Femur (tissue), 1 donor: ENCODE data around the gene SFXN2.
"Not testable (repeated sequence)": the region's sequence is repeated elsewhere in the genome, so short reads cannot be mapped to it uniquely, and the experiment has no call there.

Experiments
- DNase-seq: peaks from one replicate; pipeline ENCODE4 v3.0.0-alpha.2; 2017

The SFXN2 gene

GRCh38 chr10:102723989-102724388 is 9.6 kb downstream of the SFXN2 start:
- no peak for DNase-seq

- no peak for DNase-seq
These were observed 11.8 kb downstream of the SFXN2 start for GRCh38 chr10:102726274-102726673.

GRCh38 chr10:102727037-102727818 is 12.8 kb downstream of the SFXN2 start:
- no peak for DNase-seq

DNA sequence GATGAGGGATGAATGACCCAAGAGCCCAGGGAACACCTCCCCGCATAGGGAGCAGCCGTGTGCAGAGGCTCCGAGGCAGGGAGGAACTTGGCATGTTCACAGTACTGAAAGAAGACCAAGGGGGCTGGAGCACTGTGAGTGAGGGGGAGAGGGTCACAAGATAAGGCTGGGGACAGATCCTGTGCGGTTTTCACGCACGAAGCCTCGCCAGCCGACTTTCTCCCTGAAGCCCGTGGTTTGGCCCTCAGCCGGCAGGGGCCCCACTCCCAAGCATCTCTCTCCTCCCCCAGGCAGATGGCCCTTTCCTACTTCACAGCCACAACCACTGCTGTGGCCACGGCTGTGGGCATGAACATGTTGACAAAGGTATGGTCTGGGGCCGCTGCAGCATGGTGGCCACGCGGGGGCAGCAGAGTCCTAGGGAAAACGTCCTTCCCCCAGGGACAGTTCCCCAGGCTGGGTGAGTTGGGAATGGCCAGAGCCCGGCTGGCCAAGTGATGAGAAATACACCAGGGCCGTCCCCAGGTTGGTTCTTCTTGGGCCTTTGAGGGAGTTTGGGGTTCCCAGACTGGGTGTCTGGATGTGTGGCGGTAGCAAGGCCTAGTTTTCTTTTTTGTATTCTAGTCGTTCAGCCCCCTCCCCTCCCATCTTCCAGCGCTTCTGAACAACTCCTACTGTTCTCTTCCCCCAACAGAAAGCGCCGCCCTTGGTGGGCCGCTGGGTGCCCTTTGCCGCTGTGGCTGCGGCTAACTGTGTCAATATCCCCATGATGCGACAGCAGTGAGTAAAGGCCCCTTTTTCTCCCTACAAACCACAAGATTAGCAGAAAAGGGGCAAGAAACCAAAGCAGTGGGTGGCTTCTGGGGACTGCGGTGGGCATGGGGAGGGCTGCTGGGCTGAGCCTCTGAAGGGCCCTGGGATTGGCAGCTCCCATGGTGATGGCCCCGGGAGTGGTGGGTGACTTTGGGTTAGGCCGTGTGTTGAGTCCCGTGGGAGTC is 14.9 kb downstream of the SFXN2 start:
- DNase-seq, result peak; percentile 89

GRCh38 chr10:102731222-102731800 is 16.9 kb downstream of the SFXN2 start:
- DNase-seq, result no peak

DNA sequence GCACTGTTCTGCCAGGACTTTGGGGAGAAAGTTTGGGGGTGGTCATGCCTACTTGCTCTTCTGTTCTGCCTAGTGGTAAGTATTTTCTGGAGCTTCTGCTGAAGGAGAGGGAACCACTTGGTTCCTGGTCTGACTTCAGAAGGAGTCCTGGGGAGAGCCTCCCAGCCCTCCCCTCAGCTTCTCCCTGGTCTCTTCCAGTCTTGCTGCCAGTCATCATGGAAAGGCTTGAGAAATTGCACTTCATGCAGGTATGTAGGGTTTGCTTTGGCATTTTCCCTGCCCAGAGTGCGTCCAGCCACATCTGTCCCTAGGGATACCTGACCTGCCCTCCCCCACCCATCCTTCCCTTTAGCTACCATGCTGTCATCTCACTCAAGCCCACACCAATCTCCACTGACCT is 18.2 kb downstream of the SFXN2 start:
- no peak for DNase-seq

DNA sequence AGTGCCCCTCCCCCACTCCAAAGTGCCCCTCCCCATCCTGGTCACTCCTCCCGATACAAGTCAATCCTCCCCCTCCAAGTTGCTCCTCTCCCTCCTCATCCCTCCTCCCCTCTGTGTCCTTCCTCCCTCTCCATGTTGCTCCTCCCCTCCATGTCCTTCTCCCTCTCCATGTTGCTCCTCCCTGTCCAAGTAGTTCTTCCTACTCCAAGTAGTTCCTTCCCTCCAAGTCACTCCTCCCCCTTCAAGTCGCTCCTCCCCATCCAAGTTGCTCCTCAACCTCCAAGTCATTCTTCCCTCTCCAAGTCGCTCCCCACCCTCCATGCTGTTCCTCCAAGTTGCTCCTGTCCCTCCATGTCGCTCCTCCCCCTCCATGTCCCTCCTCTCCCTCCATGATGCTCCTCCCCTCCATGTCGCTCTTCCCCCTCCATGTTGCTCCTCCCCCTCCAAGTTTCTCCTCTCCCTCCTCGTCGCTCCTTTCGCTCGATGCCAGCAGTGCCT is 20.7 kb downstream of the SFXN2 start:
- DNase-seq, result no peak

DNA sequence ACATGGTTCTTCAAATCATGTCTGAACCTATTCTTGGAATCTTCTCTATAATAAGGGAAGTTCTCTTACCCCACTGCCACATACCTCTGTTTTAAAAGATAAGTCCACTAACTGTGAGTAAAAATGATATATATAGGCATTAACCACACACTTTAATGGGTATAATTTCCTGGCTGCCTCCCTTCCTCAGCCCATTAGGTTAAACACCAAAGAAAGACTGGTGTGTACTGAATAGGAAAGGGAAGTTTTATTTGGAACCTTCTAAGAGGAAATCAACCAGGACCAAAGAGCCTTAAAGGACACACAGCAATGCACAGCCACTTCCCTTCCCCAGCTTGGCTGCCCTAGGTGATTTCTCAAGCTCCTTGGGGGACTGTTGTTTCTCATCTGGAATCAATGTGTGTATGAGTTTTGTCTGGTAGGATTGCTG is 24.3 kb downstream of the SFXN2 start:
- DNase-seq, result no peak

DNA sequence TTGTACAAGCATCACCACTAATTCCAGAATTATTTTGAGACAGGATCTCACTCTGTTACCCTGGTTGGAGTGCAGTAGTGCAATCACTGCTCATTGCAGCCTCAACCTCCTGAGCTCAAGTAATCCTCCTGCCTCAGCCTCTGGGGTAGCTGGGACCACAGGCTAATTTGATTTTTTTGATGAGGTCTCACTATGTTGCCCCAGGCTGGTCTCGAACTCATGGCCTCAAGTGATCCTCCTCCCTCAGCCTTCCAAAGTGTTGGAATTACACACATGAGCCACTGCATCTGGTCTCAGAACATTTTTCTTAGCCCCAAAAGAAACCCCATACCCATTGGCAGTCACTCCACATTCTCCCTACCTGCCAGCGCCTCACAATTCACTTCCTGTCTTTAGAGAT is 25.8 kb downstream of the SFXN2 start:
- no peak for DNase-seq

DNA sequence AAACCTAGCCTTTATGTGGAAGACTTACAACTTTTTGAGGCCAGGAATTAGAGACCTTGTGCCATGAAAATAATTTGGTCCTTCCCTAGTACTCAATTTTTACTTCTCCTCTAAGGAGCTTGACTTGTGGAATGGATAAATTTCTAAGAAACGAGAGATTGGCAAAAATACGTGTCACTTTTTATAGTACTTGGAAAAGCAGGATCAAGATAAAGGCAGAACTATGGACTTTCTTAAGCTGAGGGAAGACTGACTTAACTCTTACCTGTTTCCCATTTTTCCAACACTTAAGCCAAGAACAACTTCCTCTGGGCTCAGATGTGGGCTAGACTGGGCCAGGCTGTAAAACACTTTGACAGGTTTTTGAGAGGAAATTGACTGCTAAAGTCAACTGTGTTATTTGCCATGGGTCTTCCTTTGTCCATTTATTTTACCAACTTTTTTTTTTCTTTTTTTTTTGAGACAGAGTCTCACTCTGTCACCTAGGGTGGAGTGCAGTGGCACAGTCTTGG is 27.3 kb downstream of the SFXN2 start:
- peak; percentile 50 for DNase-seq

- DNase-seq, result not testable (repeated sequence)
These were observed 27.9 kb downstream of the SFXN2 start for GRCh38 chr10:102742313-102742712.

DNA sequence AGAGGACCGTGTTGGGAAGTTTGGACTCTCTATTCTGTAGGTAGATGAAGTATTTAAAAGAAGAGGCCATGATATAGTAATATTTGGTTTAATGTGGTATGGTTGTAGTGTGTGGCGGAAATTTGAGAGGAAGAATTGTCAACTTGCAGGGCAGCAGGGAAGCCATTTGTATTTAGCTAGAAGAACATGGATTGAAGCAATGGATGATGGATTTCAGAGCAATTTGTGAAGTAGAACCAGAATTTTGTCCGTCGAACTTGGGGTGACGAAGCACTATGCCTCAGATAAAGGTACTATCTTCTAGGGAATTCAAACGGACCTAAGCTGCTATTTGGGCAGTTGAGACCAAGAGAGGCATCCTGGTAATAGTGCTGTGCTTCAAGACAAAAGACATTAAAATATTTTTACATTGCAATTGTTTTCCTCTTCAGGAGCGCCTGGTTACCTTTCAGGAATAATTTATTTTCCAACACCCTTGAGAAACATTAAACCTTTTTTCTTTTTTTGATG is 28.7 kb downstream of the SFXN2 start:
- DNase-seq, result no peak

DNA sequence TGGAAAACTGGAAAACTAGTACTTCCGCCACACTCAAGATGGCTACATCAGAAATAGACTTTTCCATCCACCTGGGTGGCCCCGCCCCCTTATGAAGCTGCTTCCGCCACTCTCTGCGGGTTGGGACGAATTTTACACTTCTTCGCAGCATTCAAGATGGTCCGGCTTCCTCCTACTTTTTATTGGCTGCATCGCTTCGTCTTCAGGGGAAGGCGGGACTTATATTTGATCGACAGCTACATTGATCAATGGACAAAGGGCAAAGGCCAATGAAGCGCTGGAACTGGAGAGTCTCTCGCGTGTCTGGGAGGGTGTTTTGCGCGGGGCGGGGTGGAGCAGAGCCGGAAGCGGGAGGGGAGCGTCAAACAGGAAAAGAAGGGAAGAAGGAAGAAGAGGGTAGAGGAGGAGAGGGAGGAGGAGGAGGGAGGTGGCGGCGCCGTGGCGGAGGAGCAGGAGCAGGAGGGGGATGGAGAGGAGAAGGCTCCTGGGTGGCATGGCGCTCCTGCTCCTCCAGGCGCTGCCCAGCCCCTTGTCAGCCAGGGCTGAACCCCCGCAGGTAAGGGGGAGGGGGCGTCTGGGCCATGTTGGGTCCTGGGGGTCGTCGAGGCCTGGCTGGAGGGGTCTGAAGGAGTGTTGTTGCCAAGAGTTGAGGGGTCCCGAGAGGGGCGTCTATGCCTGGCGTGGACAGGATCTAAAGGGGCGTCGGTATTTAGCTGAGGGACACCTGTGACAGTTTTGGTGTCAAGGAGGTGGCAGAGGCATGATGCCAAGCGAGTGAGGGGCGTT is 29.3 kb downstream of the SFXN2 start, which contains the start of gene WBP1L:
Gene WBP1L (plus strand): TSS at position 361 of the 786 bp plus-strand sequence. CDS start 106 bp downstream, at position 467.
- peak; percentile 99 for DNase-seq

GRCh38 chr10:102744374-102745051 is 30.1 kb downstream of the SFXN2 start:
- no peak for DNase-seq

GRCh38 chr10:102745157-102745556 is 30.7 kb downstream of the SFXN2 start:
- no peak for DNase-seq

DNA sequence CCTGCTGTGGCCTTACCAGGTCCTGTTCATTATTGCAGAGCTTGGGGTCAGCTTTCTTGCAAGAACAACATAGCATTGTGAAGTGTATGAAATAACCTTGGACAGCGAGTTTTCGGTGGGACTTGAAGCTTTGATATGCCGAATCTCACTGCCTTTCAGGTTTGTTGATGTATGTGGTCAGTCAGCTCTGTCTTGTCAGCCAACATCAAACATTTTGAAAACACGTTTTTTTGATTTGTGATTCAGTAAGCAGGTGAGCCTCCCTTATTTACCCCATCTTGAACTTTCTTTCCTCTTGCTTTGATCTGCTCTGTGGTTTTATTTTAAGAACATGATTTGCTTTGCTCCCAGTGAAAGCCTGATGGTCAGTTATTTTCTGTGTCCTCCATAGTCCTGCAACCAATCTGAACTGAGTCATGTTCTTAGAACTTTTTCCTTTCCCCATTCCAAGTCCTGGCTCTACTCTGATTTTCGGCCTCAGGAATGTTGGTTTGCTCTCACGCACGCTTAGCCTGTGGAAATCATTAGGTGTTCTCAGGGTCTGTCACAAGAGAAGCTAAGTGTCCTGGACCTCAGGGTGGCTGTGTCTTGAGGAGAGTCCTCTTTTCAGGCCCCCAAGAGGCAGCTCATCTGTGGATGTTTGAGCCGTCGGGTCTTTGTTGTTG is 38.0 kb downstream of the SFXN2 start:
- peak; percentile 68 for DNase-seq

DNA sequence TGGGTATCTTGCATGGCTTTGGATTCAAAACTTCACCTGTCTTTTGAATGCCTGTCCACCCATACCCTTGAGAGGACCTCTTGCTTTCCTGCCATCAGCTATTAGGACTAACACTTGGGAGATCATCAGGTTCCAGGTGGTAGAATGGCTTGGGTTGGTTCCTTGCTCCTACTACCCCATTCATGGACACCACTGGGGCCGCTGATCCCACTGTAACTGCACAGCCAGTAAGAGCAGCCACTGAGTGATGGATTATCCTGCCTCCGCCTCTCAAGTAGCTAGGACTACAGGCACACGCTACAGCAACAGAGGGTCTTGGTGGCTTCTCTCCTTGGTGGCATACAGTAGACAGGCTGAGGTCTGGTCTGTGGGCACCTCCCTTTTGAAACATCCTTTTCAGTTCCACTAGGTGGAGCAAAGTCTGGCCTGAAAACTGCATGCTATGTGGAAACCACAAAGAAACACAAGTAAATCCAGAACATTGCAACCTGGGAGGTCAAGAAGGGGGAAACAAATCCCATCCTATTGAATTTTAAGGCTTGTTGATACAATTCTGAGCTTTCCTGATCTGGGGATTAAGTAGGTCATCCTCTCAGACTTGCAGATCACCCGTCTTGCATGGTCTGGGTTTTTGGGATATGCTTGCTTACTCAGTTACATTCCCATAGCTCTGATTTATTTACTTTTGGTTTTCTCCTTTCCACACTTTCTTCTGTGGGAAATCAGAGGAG is 38.7 kb downstream of the SFXN2 start:
- peak; percentile 63 for DNase-seq

- DNase-seq, result no peak
These were observed 39.3 kb downstream of the SFXN2 start for GRCh38 chr10:102753718-102754117.

GRCh38 chr10:102757323-102757722 is 42.9 kb downstream of the SFXN2 start:
- DNase-seq, result no peak
